Prostate gland (tissue), 2 donors: Measurements from ENCODE around the gene GTF2I.

Experiments
- POLR2A ChIP-seq: fragments of 450-650 bp; IDR thresholded peaks from one replicate; pipeline ENCODE4 v1.6.1; 2016; ENCODE audit warnings: antibody characterized with exemption, mild to moderate bottlenecking
- TF ChIP-seq, protein P1 (sequence below), 4 experiments: fragments of 200-600 bp in 2 of 4; fragments of 450-650 bp in 2 of 4; sonication (generic) in 2 of 4; IDR thresholded peaks; 1 replicate in 3 of 4; 2 replicates in 1 of 4; pipeline ENCODE4 v1.5.1; 2016 to 2019; ENCODE audit warnings: antibody characterized with exemption in 4 of 4, mild to moderate bottlenecking in 2 of 4, moderate library complexity in 2 of 4

DNA sequence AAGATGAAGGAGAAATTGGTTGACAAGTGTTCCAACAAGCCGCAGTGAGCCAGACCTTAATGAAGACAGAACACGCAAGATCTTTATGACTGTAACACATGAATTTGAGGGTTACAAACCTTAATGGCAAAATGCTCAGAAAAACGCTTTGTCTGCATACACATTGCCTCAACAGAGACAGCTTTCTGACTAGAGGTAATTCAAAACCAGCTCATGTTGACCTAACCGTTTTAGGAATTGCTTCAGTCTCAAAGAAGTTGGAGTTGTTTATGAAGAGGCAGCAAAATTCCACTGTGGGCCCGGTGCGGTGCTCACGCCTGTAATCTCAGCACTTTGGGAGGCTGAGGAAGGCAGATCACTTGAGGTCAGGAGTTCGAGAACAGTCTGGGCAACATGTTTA is 2.2 kb upstream of the GTF2I start:
- TF ChIP-seq, protein P1, sequence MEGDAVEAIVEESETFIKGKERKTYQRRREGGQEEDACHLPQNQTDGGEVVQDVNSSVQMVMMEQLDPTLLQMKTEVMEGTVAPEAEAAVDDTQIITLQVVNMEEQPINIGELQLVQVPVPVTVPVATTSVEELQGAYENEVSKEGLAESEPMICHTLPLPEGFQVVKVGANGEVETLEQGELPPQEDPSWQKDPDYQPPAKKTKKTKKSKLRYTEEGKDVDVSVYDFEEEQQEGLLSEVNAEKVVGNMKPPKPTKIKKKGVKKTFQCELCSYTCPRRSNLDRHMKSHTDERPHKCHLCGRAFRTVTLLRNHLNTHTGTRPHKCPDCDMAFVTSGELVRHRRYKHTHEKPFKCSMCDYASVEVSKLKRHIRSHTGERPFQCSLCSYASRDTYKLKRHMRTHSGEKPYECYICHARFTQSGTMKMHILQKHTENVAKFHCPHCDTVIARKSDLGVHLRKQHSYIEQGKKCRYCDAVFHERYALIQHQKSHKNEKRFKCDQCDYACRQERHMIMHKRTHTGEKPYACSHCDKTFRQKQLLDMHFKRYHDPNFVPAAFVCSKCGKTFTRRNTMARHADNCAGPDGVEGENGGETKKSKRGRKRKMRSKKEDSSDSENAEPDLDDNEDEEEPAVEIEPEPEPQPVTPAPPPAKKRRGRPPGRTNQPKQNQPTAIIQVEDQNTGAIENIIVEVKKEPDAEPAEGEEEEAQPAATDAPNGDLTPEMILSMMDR (IDR thresholded peaks at IDR 0.05), result no peak
- no peak for TF ChIP-seq POLR2A
